H1 (cell line): ENCODE measurements around the gene SRD5A3. TPM values are rescaled to one million over a fixed set of nuclear protein-coding genes. Genes with fewer than 3 reads are reported as not detected.

ENCODE experiments used
- polyA plus RNA-seq, 7 experiments: library from polyadenylated mRNA; depleted of rRNA in 3 of 7; stranded (reverse) in 5 of 7; unstranded in 2 of 7; fragments of >200 nt in 5 of 7; fragments of 200-250 nt in 2 of 7; gene quantifications; 1 replicate in 5 of 7; 2 replicates in 1 of 7; 4 replicates in 1 of 7; pipeline versions ENCODE4 v1.2.1 to v1.2.3, GENCODE V29; 2011 to 2013; ENCODE audit warnings: missing spikeins in 2 of 7, mixed read lengths in 2 of 7
- total RNA-seq: library from RNA; stranded (reverse); fragmentation: NEBNext Ultra II Directional; extraction: Animal tissue kit (Norgen Biotek cat#: 25700); gene quantifications from 2 replicates; pipeline ENCODE4 v1.2.1, GENCODE V29; 2021
- TF ChIP-seq, protein P1 (sequence below), 3 experiments: IDR thresholded peaks; 1 replicate in 2 of 3; 2 replicates in 1 of 3; pipeline versions ENCODE4 v1.5.1 to v1.6.1; 2011; ENCODE audit warnings: low read length in 3 of 3, mild to moderate bottlenecking in 3 of 3, inconsistent platforms in 2 of 3, low read depth in 1 of 3, moderate library complexity in 1 of 3; ENCODE audit not compliant: insufficient read depth in 1 of 3; ENCODE audit errors: control extremely low read depth in 1 of 3

Gene SRD5A3
- total and polyA plus RNA-seq, 2 of the 8 experiments (the other 6 are each of a cell fraction or from before 2014, with no cell fraction given) = 19.6 to 34.6 TPM

DNA sequence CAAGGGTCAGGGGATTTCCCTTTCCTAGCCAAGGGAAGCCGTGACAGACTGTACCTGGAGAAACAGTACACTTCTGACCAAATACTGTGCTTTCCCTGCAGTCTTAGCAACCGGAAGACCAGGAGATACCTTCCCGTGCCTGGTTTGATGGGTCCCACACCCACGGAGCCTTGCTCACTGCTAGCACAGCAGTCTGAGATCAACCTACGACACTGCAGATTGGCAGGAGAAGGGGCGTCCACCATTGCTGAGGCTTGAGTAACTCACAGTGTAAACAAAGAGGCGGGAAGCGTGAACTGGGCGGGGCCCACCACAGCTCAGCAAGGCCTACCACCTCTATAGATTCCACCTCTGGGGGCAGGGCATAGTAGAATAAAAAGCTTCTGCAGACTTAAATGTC, 48.7 kb upstream of the SRD5A3 start (continued):
- TF ChIP-seq, protein P1, sequence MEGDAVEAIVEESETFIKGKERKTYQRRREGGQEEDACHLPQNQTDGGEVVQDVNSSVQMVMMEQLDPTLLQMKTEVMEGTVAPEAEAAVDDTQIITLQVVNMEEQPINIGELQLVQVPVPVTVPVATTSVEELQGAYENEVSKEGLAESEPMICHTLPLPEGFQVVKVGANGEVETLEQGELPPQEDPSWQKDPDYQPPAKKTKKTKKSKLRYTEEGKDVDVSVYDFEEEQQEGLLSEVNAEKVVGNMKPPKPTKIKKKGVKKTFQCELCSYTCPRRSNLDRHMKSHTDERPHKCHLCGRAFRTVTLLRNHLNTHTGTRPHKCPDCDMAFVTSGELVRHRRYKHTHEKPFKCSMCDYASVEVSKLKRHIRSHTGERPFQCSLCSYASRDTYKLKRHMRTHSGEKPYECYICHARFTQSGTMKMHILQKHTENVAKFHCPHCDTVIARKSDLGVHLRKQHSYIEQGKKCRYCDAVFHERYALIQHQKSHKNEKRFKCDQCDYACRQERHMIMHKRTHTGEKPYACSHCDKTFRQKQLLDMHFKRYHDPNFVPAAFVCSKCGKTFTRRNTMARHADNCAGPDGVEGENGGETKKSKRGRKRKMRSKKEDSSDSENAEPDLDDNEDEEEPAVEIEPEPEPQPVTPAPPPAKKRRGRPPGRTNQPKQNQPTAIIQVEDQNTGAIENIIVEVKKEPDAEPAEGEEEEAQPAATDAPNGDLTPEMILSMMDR (IDR thresholded peaks at IDR 0.05; ENCODE audit: control extremely low read depth in 1 of 3, insufficient read depth in 1 of 3, low read depth in 1 of 3, low read length in 3 of 3) = no peak
- TF ChIP-seq, all 59 proteins: peak for 0
